HG03095 (cell line): ENCODE measurements around the gene CALB2.
"Not testable (repeated sequence)": the region's sequence is repeated elsewhere in the genome, so short reads cannot be mapped to it uniquely, and the experiment has no call there.

Experiments used
- ATAC-seq: cut with Tn5 transposase; IDR thresholded peaks from one replicate; pipeline ENCODE4 v1.9.1; 2021; ENCODE audit warnings: moderate library complexity; ENCODE audit not compliant: unreplicated experiment

CALB2 gene

GRCh38 chr16:71358464-71358998 lies at the start of gene CALB2:
Gene CALB2 (plus strand): TSS chr16:71358723. CDS start chr16:71358793, 70 bp downstream.
- peak; percentile 77 for ATAC-seq

GRCh38 chr16:71311553-71312158 lies 46.9 kb upstream of the CALB2 start:
- ATAC-seq: no peak

- ATAC-seq: not testable (repeated sequence)
Observed at GRCh38 chr16:71313591-71313990, 44.9 kb upstream of the CALB2 start.

DNA sequence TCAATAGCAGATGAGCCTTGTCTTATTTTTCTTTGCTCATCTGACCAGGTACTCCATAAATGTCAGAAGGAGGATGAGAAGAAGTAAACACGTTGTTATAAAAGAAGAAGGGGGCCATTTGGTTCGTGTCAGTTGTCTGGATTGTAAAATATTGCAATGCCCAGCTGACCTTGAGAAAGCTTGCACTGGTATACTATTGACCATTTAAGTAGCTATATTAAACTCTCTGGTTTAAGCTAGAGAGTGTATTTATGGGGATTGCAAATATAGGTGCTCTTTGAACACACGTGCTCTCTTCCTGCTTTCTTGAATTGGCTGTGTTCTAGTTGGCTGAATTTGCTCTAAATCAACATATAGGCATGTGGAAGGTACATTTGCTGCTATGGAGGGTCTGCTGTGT lies 43.3 kb upstream of the CALB2 start:
- no peak for ATAC-seq

DNA sequence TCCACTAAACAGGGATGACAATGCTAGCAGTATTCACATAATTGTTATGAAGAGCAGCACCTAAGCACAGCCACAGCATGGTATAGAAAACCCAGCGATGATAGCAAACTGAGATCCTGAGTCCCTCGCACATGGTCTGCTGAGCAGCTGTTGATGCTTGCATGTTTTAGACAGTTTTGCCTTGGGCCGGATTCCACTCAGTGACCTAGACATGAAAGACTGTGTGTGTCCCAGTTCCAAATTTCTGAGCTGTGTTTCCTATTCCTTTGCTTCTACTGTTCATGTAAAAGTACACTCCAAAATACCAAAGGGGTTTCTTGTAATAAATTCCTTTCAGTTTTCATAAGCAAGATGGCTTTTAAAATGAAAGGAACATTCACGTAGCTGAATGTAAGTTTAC lies 38.5 kb upstream of the CALB2 start:
- no peak for ATAC-seq

DNA sequence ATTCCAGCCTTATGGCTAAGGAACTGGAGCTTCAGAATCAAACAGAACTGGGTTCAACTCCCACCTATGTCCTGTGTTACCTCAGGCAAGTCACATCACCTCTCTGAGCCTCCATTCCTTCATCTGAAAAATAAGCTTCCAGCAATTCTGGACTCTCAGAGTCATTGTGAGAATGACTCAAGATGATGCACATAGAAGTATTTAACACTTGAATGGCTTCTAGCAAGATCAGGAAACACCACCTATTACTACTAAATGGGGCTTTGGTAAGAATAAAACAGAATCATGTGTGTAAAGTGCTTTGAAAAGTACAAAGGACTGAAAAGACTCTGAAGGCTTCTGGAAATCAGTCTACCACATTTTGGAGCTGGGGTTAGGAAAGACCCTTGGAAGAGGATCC lies 30.8 kb upstream of the CALB2 start:
- ATAC-seq: no peak

DNA sequence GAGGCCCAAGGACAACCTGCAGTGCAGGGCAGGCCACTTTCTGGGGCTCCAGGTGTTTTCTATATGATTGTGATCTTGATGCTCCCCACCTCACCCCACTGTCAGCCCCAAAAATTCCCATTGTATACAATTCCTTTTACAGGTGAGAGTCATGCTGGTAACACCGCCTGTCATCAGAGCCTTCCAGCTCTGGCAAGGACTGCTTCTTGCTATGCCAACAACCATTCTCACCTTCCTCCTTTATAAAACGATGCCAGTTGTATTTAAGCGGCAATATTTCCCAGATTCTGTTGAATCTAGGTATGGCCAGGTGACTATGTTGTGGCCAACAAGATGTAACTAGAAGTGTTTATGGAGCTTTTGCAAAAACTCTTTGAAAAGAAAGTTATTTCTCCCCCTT lies 30.4 kb upstream of the CALB2 start:
- no peak for ATAC-seq

DNA sequence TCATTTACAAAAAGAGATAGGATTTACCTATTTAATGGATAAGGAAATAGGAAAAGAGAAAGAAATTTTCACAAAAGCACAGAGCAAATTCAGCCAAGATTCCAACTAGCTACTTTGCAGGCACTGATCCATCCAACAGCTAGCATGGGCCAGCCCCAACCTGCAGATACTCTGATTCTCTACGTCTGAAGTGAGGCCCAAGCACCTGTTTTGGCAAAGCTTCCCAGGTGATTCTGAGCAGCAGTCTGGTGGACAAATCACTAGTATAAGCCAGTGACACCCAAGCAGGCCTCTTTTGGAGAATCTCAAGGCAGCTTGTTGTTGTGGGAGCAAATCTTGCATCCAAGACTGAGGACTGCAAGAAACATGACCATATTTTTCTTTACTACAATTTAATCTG lies 20.9 kb upstream of the CALB2 start:
- no peak for ATAC-seq

- ATAC-seq: no peak
Observed at GRCh38 chr16:71338193-71338592, 20.3 kb upstream of the CALB2 start.

DNA sequence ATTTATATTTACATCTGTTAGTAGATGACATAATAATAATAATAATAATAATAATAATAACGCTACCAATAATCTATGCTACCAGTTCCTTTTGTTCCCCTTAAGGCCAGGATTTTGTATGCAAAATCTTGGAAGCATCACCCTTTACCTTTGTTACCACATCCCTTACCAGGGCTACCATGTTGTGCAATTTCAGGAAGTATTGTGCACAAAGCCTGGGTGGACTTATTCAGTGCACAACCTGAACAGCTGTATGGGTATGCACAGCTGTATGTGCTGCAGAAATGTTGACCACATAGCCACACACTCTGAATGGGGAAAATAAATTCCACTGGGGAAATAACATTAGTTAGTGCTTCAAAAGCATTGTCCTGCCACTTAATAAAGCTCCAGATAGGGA lies 19.9 kb upstream of the CALB2 start:
- no peak for ATAC-seq

GRCh38 chr16:71339236-71340171 lies 19.0 kb upstream of the CALB2 start:
- no peak for ATAC-seq

DNA sequence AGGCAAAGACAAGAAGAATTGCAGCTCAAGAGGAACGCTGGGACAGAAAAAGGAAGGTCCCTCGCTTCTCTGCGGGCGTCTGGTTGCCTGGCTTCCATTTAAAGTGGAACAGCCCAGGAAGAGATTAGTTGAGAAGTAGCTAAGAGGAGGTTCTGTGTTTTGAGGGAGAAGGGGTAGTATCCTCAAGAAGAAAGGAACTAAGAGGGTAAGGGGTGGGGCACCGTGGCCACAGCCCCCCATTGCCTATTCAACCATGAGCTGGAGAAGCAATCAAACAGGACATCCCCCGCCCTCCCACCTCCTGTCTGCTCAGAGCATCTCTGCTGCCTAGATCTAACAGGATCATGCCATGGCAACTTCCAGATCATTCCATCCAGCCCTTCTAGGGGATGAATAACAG lies 18.1 kb upstream of the CALB2 start:
- no peak for ATAC-seq

- ATAC-seq: no peak
Observed at GRCh38 chr16:71341881-71342280, 16.6 kb upstream of the CALB2 start.

GRCh38 chr16:71343078-71343477 lies 15.4 kb upstream of the CALB2 start:
- no peak for ATAC-seq

DNA sequence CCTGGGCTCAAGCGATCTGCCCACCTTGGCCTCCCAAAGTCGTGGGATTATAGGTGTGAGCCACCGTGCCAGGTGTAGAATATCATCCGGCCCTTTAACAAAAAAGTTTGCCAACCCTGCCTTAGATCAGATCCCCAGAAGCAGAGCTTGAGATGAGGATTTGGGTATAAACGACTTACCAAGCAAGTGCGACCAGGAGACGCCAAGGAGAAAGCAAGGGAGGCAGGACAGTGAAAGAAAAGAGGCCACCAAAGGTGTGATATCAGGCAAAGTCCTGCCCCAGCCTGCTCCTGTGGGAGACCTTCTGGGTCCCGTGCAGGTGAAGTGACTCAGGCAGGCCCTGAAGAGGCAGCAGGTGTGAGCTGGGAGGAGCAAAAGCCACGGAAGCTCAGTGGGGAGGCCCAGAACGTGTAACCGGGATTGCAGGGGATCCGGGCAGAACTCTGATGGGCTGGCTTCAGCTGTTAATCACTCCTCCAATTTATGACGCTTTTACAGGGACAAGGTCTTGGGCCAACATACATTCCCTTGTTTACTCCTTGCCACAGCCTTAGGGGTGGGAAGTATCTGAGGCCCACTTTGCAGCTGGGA lies 14.1 kb upstream of the CALB2 start:
- no peak for ATAC-seq

DNA sequence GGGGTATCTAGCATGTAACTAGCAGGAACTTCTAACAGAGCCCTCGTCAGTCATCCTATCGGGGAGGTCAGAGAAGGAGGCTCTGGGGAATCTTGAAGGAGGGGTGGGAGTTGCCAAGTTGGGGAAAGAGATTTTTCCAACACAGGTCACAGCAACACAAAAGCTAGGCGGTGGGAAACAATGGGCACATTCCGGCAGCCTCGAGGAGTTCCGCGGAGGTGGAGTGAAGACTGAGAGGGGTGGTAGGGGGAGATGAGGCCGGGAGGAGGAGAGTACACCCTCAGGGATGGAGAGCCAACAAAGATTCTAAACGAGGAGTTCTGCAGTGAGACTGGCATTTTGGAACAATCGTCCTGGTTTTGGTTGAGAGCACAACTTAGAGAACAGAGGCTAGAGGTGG lies 13.5 kb upstream of the CALB2 start:
- ATAC-seq: no peak

DNA sequence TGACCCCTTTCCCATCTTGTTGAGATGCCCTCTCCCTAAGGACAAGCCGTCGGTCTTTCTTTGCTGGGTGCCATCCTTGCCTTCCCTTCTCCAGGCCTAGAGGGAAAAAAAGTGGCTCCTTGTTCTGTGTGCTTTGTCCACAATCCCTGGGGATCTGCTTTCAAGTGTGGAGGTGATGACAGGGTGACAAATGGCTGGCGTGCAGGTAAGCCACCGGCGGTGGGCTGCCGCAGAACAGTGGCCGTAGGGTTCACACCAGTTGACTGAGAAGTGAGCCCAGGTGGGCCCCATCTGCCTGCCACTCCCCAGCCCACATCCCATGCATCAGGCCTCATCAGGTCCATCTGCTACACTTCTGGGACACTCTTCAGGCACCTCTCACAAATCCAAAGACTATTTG lies 11.4 kb upstream of the CALB2 start:
- ATAC-seq: no peak

GRCh38 chr16:71348262-71349085 lies 10.0 kb upstream of the CALB2 start:
- no peak for ATAC-seq

GRCh38 chr16:71350821-71351557 lies 7.5 kb upstream of the CALB2 start:
- ATAC-seq: no peak

- ATAC-seq: no peak
Observed at GRCh38 chr16:71351558-71351901, 7.0 kb upstream of the CALB2 start.
